B cell (primary cell): ENCODE measurements around the gene SUGP1. TPM values are rescaled to one million over a fixed set of nuclear protein-coding genes. Genes with fewer than 3 reads are reported as not detected.

ENCODE experiments used
- ATAC-seq: fragments of 200-7000 bp; cut with Tn5 transposase; one replicate; pipeline ENCODE4 v1.10.0; 2021; ENCODE audit warnings: low read depth, mild to moderate bottlenecking, moderate number of reproducible peaks, moderate library complexity
- CTCF ChIA-PET: fragments of 350-600 bp; sonication (Branson Sonifier 250); formaldehyde crosslinking; loops from one replicate; lab custom pipeline; 2021; ENCODE audit warnings: antibody characterized with exemption, inconsistent platforms; lab: Charles Lee
- POLR2A ChIA-PET: fragments of 350-600 bp; sonication (Branson Sonifier 250); formaldehyde crosslinking; loops from one replicate; lab custom pipeline; 2021; ENCODE audit warnings: antibody characterized with exemption; lab: Charles Lee
- DNase-seq: peaks from one replicate; pipeline ENCODE4 v3.0.0; 2013
- H2AFZ ChIP-seq: 2 replicates; pipeline ENCODE4 v1.6.1; 2012; ENCODE audit warnings: mild to moderate bottlenecking, low read depth, low read length; ENCODE audit not compliant: insufficient read depth, poor library complexity, severe bottlenecking
- H3K27ac ChIP-seq, 2 donors: 1 replicate in 1 of 2; 2 replicates in 1 of 2; pipeline ENCODE4 v1.5.1; 2012 to 2013; ENCODE audit warnings: low read length in 2 of 2, mild to moderate bottlenecking in 2 of 2, moderate library complexity in 1 of 2
- H3K27me3 ChIP-seq, 4 experiments: fragments of 200-600 bp in 1 of 4; sonication (generic) in 1 of 4; replicated peaks in 1 of 4; 1 replicate in 2 of 4; 2 replicates in 2 of 4; pipeline versions ENCODE4 v1.6.1 to v1.7.0; 2013 to 2016; ENCODE audit warnings: low read length in 3 of 4, mild to moderate bottlenecking in 2 of 4, mixed read lengths in 1 of 4, moderate library complexity in 1 of 4; ENCODE audit not compliant: insufficient read depth in 4 of 4, control insufficient read depth in 3 of 4; ENCODE audit errors: control extremely low read depth in 1 of 4
- H3K36me3 ChIP-seq, 2 experiments: replicated peaks in 1 of 2; 1 replicate in 1 of 2; 2 replicates in 1 of 2; pipeline versions ENCODE4 v1.6.1 to v1.7.1; 2013; ENCODE audit warnings: low read length in 1 of 2; ENCODE audit not compliant: insufficient read depth in 2 of 2, control insufficient read depth in 1 of 2; ENCODE audit errors: control extremely low read depth in 1 of 2, extremely low read depth in 1 of 2
- H3K4me1 ChIP-seq, 2 donors: fragments of 200-600 bp in 1 of 2; sonication (generic) in 1 of 2; 1 replicate in 1 of 2; 2 replicates in 1 of 2; pipeline versions ENCODE4 v1.5.1 to v1.6.1; 2013 to 2017; ENCODE audit warnings: low read length in 2 of 2; ENCODE audit not compliant: control insufficient read depth in 2 of 2, insufficient read depth in 2 of 2
- H3K4me2 ChIP-seq: replicated peaks from 2 replicates; pipeline ENCODE3; 2012; ENCODE audit warnings: mild to moderate bottlenecking, low read depth, low read length; ENCODE audit not compliant: poor library complexity, severe bottlenecking
- H3K4me3 ChIP-seq, 5 experiments: fragments of 200-600 bp in 1 of 5; sonication (generic) in 1 of 5; 1 replicate in 3 of 5; 2 replicates in 2 of 5; pipeline versions ENCODE4 v1.5.1 to v1.7.0; 2011 to 2016; ENCODE audit warnings: low read length in 4 of 5, mild to moderate bottlenecking in 4 of 5, low read depth in 2 of 5, control low read depth in 1 of 5, moderate library complexity in 1 of 5; ENCODE audit not compliant: insufficient read depth in 1 of 5; ENCODE audit errors: control extremely low read depth in 1 of 5, extremely low read depth in 1 of 5
- H3K79me2 ChIP-seq: fragments of 200-600 bp; sonication (generic); one replicate; pipeline ENCODE4 v1.6.0; 2016; ENCODE audit warnings: low read length; ENCODE audit not compliant: control insufficient read depth, insufficient read depth
- H3K9ac ChIP-seq: fragments of 200-600 bp; sonication (generic); 2 replicates; pipeline ENCODE4 v1.6.1; 2017; ENCODE audit warnings: mild to moderate bottlenecking, low read length, moderate library complexity
- H3K9me3 ChIP-seq, 3 donors: one replicate each; pipeline versions ENCODE4 v1.6.1 to v1.7.1; 2013; ENCODE audit warnings: low read length in 2 of 3; ENCODE audit not compliant: control insufficient read depth in 2 of 3, insufficient read depth in 1 of 3; ENCODE audit errors: control extremely low read depth in 1 of 3
- H4K20me1 ChIP-seq: 2 replicates; pipeline ENCODE4 v1.6.0; 2012; ENCODE audit warnings: mild to moderate bottlenecking, low read length; ENCODE audit not compliant: insufficient read depth, control insufficient read depth, poor library complexity, severe bottlenecking
- H3K27ac Mint-ChIP-seq: one replicate; pipeline ENCODE4 v1.8.0; 2021; ENCODE audit warnings: mixed read lengths
- H3K27me3 Mint-ChIP-seq: one replicate; pipeline ENCODE4 v1.8.0; 2021; ENCODE audit warnings: mixed read lengths
- H3K4me1 Mint-ChIP-seq: one replicate; pipeline ENCODE4 v1.8.0; 2021; ENCODE audit warnings: mixed read lengths
- H3K4me3 Mint-ChIP-seq: one replicate; pipeline ENCODE4 v1.8.0; 2021; ENCODE audit warnings: mixed read lengths
- H3K9me3 Mint-ChIP-seq: one replicate; pipeline ENCODE4 v1.8.0; 2022; ENCODE audit warnings: mixed read lengths; ENCODE audit not compliant: insufficient read depth
- CTCF ChIP-seq: fragments of 200-600 bp; IDR thresholded peaks from one replicate; pipeline ENCODE4 v1.8.0; 2022; ENCODE audit warnings: antibody characterized with exemption, mild to moderate bottlenecking
- EZH2 ChIP-seq: IDR thresholded peaks from 2 replicates; pipeline ENCODE4 v1.6.1; 2012; ENCODE audit warnings: borderline replicate concordance, low read depth, mild to moderate bottlenecking, moderate library complexity, low read length; ENCODE audit not compliant: insufficient read depth, poor library complexity, severe bottlenecking
- WGBS: methylation state at CpG from one replicate; pipeline ENCODE4 v1.1.5; 2013; ENCODE audit warnings: missing lambda C conversion rate; ENCODE audit not compliant: insufficient coverage; 5-methylcytosine and 5-hydroxymethylcytosine counted together
- intact Hi-C: fragments of 100-400 bp; cut with micrococcal nuclease; formaldehyde crosslinking; loops from one replicate; pipeline ENCODE4 v1.10.0; 2022
- polyA plus RNA-seq: library from polyadenylated mRNA; depleted of rRNA; stranded (reverse); fragments of >200 nt; gene quantifications from 2 replicates; pipeline ENCODE4 v1.2.3, GENCODE V29; 2012
- total RNA-seq, 2 donors: library from RNA; stranded (reverse); fragments of 120-200 nt in 1 of 2; gene quantifications; 1 replicate in 1 of 2; 2 replicates in 1 of 2; pipeline versions ENCODE4 v1.2.3 to v1.2.4, GENCODE V29; 2013 to 2022

The SUGP1 gene
- total and polyA plus RNA-seq, 2 donors (not counting 1 experiment from before 2014, with no cell fraction given) = 61.3 to 86.9 TPM

DNA sequence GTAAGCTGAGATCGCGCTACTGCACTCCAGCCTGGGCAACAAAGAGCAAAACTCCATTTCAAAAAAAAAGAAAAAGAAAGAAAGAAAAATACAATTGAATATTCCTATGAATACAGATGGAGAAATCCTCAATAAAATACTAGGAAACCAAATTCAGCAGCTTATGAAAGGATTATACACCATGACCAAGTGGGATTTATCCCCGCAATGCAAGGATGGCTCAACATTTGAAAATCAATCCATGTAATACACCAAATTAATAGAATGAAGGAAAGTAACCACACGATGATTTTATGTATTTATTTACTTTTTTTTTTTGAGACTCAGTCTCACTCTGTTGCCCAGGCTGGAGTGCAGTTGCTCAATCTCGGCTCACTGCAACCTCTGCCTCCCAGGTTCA lies 27.7 kb downstream of the SUGP1 start:
- no peaks in the 10 kb centered on the region for H3K27me3 ChIP-seq
- Mint-ChIP-seq H3K27me3 (no peaks in the 10 kb centered on the region), H3K4me1 (no peaks in the 10 kb centered on the region), H3K9me3 (no peaks in the 10 kb centered on the region), H3K4me3 (no peak overlapping the region), H3K27ac (no peak overlapping the region)
- H3K4me3 ChIP-seq = no peak overlapping the region
- TF ChIP-seq EZH2 (no peak), CTCF (no peak)
- intact Hi-C loops = no loop called here
- ATAC-seq = no peak
- WGBS = 100% methylated on average over 1 of the region's 5 CpGs
- H4K20me1 ChIP-seq = no peaks in the 10 kb centered on the region
- H2AFZ ChIP-seq = no peak overlapping the region
- H3K36me3 ChIP-seq = peaks cover 2 to 50% of the 10 kb centered on the region in 2 experiments
- H3K9me3 ChIP-seq = peaks cover 0 to 3% (median 3%) of the 10 kb centered on the region in 3 donors
- CTCF ChIA-PET = no interaction called here
- no peak overlapping the region for H3K9ac ChIP-seq
- no peak for DNase-seq
- POLR2A ChIA-PET = no interaction called here
- H3K79me2 ChIP-seq = no peaks in the 10 kb centered on the region
- no peak overlapping the region for H3K4me2 ChIP-seq
- no peaks in the 10 kb centered on the region for H3K4me1 ChIP-seq
- H3K27ac ChIP-seq = no peak overlapping the region

- Histone ChIP-seq H3K9me3 (no peaks in the 10 kb centered on the region), H3K79me2 (peaks cover 3% of the 10 kb centered on the region), H3K4me3 (no peak overlapping the region), H4K20me1 (no peaks in the 10 kb centered on the region), H3K27ac (no peak overlapping the region), H3K27me3 (no peaks in the 10 kb centered on the region), H2AFZ (no peak overlapping the region), H3K36me3 (peaks cover 1 to 66% of the 10 kb centered on the region in 2 experiments), H3K4me2 (no peak overlapping the region), H3K9ac (no peak overlapping the region), H3K4me1 (no peaks in the 10 kb centered on the region)
- ATAC-seq (no peak), DNase-seq (no peak)
- ChIA-PET POLR2A (no interaction called here), CTCF (no interaction called here)
- no peak for TF ChIP-seq CTCF
- H3K4me1 Mint-ChIP-seq = no peaks in the 10 kb centered on the region
- intact Hi-C loops = no loop called here
- no peak overlapping the region for H3K27ac Mint-ChIP-seq
- WGBS = 98% methylated on average over 9 of the region's 10 CpGs
- H3K27me3 Mint-ChIP-seq = no peaks in the 10 kb centered on the region
- H3K4me3 Mint-ChIP-seq = no peak overlapping the region
- no peaks in the 10 kb centered on the region for H3K9me3 Mint-ChIP-seq
Observed at GRCh38 chr19:19285686-19286085, 34.6 kb downstream of the SUGP1 start.
